ENCODE results near the gene ANKRD9. TPM values are rescaled to one million over a fixed set of nuclear protein-coding genes. Genes with fewer than 3 reads are reported as not detected.
A peak's percentile ranks its signal among the peaks of the same experiment; 100 is the strongest.

The ANKRD9 gene
- total RNA-seq, 4 donors from 2014 or later = 1.8 to 16.5 (median 7.5) TPM

DNA sequence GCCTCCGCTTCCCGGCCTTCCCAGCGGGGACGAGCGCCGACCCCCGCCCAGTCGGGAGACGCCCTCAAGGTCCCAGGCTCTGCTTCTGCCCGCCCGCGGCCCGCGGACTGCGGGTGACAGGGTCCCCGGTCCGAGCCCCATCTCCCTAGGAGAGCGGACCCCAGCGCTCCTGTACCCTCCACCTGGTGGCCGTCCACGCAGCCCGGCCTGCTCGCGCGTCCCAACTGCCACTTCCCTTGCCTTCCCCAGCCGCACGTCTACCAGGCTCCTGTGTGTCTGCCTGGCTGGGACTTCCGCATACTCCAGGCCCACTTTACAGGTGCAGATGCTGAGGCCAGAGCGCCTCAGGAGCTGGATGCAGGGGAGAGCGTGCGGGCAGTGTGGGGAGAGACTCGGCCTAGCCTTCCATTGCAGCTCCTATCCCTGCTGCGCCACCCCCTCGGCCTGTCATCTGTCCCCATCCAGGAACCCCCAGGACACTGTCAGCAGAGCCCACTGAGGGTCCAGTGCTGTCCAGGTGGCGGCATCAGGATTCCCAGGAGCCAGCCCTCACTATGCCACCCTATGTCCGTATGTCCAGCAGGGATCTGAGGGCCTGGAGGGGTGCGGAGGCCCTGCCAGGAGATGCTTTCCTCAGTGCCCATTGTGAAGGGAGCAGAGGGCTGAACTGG, 8.0 kb upstream of the ANKRD9 start:
- no peaks in the 10 kb centered on the region for H3K4me1 ChIP-seq
- DNase-seq = no peak
- intact Hi-C loops (cut with DNase I; ENCODE audit: low total_unique reads) = loop anchor here (2.0 kb wide), 1 partner anchor 81 kb away; no protein-coding TSS in a partner anchor
- H3K9me3 ChIP-seq = no peaks in the 10 kb centered on the region
- peak overlapping the region in 1 of 2 donors; percentile 61 for H3K27ac ChIP-seq
- peak overlapping the region; percentile 43 to 51 for H3K4me3 ChIP-seq
- H3K27me3 ChIP-seq = no peaks in the 10 kb centered on the region
- no peaks in the 10 kb centered on the region for H3K36me3 ChIP-seq
- TF ChIP-seq, protein P1, sequence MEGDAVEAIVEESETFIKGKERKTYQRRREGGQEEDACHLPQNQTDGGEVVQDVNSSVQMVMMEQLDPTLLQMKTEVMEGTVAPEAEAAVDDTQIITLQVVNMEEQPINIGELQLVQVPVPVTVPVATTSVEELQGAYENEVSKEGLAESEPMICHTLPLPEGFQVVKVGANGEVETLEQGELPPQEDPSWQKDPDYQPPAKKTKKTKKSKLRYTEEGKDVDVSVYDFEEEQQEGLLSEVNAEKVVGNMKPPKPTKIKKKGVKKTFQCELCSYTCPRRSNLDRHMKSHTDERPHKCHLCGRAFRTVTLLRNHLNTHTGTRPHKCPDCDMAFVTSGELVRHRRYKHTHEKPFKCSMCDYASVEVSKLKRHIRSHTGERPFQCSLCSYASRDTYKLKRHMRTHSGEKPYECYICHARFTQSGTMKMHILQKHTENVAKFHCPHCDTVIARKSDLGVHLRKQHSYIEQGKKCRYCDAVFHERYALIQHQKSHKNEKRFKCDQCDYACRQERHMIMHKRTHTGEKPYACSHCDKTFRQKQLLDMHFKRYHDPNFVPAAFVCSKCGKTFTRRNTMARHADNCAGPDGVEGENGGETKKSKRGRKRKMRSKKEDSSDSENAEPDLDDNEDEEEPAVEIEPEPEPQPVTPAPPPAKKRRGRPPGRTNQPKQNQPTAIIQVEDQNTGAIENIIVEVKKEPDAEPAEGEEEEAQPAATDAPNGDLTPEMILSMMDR (IDR thresholded peaks at IDR 0.05) = no peak
- TF ChIP-seq POLR2A (IDR thresholded peaks at IDR 0.05) = no peak

DNA sequence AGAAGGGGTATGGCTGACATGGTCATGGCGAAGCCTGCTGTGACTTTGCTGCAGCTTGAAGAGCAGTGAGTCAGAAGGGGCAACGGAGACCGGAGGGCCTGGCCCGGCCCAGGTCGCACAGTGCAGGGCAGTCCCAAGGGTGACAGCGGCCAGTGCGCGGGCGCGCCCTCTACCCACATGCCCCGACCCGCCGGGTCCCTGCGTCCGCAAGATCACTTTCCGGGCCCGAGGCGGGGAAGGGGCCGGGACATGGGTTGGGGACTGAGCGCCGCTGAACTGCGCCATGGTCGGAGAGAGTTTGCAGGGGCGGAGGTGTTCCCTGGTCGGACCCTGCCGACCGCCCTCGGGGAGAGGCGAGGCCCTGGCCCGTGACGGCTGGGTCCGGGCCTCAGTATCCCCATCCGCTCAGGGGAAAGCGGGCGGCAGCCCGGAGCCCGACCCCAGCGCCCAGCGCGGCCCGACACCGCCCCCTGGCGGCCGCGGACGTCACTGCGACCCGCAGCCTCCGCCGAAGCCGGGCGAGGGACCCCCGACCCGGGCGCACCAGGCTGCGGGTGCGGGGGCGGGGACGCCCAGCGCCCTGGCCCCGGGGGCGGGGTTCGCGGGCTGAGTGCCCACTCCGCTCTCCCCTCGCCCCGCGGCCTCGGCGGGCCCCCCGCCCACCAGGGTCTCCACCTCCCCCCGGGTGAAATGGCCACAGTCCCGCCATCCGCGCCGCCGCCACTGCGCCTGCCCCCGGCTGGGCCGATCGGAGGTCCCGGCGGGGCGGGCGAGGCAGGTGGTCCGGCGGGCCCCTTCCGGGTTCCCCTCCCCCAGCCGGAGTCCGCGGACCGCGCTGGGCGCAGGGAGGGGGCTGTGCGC, 7.2 kb upstream of the ANKRD9 start:
- TF ChIP-seq, protein P1 (IDR thresholded peaks at IDR 0.05) = peak; percentile 56 to 99 (median 96)
- TF ChIP-seq POLR2A (IDR thresholded peaks at IDR 0.05) = peak in 1 of 2 donors; percentile 23
- peak in 1 of 2 donors; percentile 67 for DNase-seq
- H3K27ac ChIP-seq = peak overlapping the region in 1 of 2 donors; percentile 61
- no peaks in the 10 kb centered on the region for H3K9me3 ChIP-seq
- no peaks in the 10 kb centered on the region for H3K27me3 ChIP-seq
- H3K4me1 ChIP-seq = no peaks in the 10 kb centered on the region
- no peaks in the 10 kb centered on the region for H3K36me3 ChIP-seq
- intact Hi-C loops (cut with DNase I; ENCODE audit: low total_unique reads) = loop anchor here (2.0 kb wide), 1 partner anchor 80 kb away; no protein-coding TSS in a partner anchor
- peak overlapping the region; percentile 43 to 51 for H3K4me3 ChIP-seq

DNA sequence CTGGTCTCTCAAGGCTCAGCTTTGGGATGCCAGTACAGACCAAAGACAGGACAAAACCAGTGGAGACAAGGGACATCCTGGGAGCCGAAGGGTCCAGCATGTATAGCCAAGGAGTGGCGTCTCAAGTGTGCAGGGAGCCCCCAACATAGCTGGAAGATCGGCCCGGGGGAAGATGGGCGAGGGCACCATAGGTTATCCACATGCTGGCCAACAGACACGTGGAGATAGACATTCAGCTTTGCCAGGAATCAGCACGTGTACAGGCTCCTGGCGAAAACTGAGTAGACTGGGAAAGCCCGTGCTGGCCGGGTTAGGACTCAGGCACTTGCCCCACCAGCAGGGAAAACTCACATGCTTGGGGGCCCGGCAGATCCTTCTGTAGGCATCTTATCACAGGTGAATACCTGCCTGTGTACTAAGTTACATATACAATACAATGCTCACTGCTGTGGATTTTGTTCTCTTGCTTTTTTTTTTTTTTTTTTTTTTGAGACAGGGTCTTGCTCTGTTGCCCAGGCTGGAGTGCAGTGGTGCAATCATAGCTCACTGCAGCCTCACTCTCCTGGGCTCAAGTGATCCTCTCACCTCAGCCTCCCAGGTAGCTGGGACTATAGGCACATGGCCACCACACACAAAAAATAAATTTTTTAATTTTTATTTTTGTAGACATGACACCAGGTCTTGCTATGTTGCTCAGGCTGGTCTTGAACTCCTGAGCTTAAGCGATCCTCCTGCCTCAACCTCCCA, 5.6 kb upstream of the ANKRD9 start:
- no peak for DNase-seq
- intact Hi-C loops (cut with DNase I; ENCODE audit: low total_unique reads) = no loop called here
- H3K4me1 ChIP-seq = no peaks in the 10 kb centered on the region
- no peak overlapping the region for H3K27ac ChIP-seq
- H3K36me3 ChIP-seq = no peaks in the 10 kb centered on the region
- H3K4me3 ChIP-seq = no peak overlapping the region
- H3K27me3 ChIP-seq = no peaks in the 10 kb centered on the region
- H3K9me3 ChIP-seq = no peaks in the 10 kb centered on the region
- no peak for TF ChIP-seq POLR2A (IDR thresholded peaks at IDR 0.05)
- TF ChIP-seq, protein P1 (IDR thresholded peaks at IDR 0.05) = no peak

DNA sequence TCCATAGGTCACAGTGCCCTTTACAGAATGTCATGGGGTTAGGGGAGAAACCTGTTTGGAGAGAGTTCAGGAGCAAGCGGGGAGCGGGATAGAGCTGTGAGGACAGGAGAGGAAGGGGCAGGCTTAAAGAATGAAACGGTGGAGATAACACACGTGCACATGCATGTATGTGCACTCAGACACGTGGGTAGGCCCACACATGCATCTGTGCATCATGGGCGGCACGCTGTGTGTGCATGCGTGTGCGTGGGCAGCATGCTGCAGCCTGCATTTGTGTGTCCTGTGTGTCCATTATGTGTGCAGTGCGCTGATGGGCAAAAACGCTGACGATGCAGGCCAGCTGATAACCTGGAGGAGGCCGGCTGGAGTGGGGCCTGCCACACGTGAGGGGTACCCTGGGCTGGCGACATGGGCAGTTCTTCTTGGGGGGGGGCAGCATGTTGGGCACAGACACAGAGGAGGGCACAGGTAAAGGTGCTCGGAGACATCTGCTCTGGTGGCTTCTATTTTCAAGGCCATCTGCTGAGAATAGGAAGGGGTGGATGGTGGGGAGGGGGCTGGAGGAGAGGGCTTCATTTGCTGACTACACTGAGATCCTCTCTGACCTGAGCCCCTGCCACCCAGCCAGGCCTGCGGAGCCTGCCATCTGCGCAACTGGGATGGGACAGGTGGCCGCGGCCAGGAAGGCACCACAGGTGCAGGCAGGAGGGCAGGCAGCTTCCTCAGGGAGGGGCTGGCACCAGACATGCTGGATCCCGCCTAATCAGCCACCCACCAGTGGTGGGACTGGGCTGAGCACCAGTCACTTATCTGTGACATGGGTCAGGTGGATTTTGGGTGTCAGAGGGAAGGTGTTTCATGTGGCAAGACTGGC, 4.6 kb upstream of the ANKRD9 start:
- H3K4me3 ChIP-seq = no peak overlapping the region
- no peak for TF ChIP-seq POLR2A (IDR thresholded peaks at IDR 0.05)
- DNase-seq = no peak
- intact Hi-C loops (cut with DNase I; ENCODE audit: low total_unique reads) = no loop called here
- no peaks in the 10 kb centered on the region for H3K36me3 ChIP-seq
- no peaks in the 10 kb centered on the region for H3K9me3 ChIP-seq
- H3K27me3 ChIP-seq = no peaks in the 10 kb centered on the region
- H3K4me1 ChIP-seq = no peaks in the 10 kb centered on the region
- no peak overlapping the region for H3K27ac ChIP-seq

All from uterus (tissue), 4 donors.